GM12865 (cell line): ENCODE measurements around the gene TTR.

Source experiments
- DNase-seq: peaks from one replicate; pipeline ENCODE4 v3.0.0; 2010; ENCODE audit warnings: low read depth
- H3K4me3 ChIP-seq: 2 replicates; pipeline ENCODE4 v1.5.1; 2011; ENCODE audit warnings: mild to moderate bottlenecking, low read depth, low read length, control low read depth
- CTCF ChIP-seq: IDR thresholded peaks from 2 replicates; pipeline ENCODE4 v1.5.1; 2011; ENCODE audit warnings: low read length, control low read depth, low read depth, inconsistent platforms; ENCODE audit not compliant: insufficient read depth; ENCODE audit errors: missing control alignments

The TTR gene

GRCh38 chr18:31591628-31592027, at the start of gene TTR:
Gene TTR (plus strand): TSS chr18:31591877. CDS start chr18:31591903, 26 bp downstream.
- TF ChIP-seq CTCF: no peak
- no peak for DNase-seq
- H3K4me3 ChIP-seq: no peak within 1 kb of the TSS

- no peak for TF ChIP-seq CTCF
- no peak overlapping the region for H3K4me3 ChIP-seq
- no peak for DNase-seq
These were observed 45.2 kb upstream of the TTR start for GRCh38 chr18:31546476-31546875.

GRCh38 chr18:31548853-31549252, 42.8 kb upstream of the TTR start:
- TF ChIP-seq CTCF: no peak
- H3K4me3 ChIP-seq: no peak overlapping the region
- no peak for DNase-seq

GRCh38 chr18:31549416-31549815, 42.3 kb upstream of the TTR start:
- no peak overlapping the region for H3K4me3 ChIP-seq
- no peak for TF ChIP-seq CTCF
- DNase-seq: no peak

GRCh38 chr18:31551883-31552282, 39.8 kb upstream of the TTR start:
- H3K4me3 ChIP-seq: no peak overlapping the region
- no peak for DNase-seq
- TF ChIP-seq CTCF: no peak

DNA sequence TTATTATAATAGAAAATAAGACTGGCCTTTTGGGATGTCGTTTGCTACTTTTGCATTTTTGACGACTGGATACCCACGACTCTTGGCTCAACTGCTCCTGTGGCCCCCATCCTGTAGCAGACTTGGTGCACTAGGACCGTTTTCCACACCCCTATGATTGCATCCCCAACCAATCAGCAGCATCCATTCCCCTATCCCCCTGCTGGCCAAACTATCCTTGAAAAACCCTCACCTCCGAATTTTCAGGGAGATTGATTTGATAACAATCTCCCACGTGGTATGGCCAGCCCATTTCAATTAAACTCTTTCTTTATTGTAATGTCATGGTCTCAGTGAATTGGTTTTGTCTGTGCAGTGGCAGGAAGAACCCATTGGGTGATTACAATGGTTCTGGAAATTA, 37.9 kb upstream of the TTR start:
- no peak overlapping the region for H3K4me3 ChIP-seq
- TF ChIP-seq CTCF: peak; percentile 3
- DNase-seq: no peak

GRCh38 chr18:31554776-31555175, 36.9 kb upstream of the TTR start:
- no peak for DNase-seq
- no peak for TF ChIP-seq CTCF
- H3K4me3 ChIP-seq: no peak overlapping the region
